Activated T-helper 1 cell treated with anti-CD3 and anti-CD28 coated beads, Interleukin-12 subunit alpha, Interleukin-12 subunit beta, Interleukin-2, Interleukin-4 antibody, amounts not matched to agents 30 ng/mL and 10 ng/mL and 1 ng/mL, durations not matched to agents 14 hours and 24 hours and 36 hours (primary cell): ENCODE results near the gene KLHL18. TPM values are rescaled to one million over a fixed set of nuclear protein-coding genes. Genes with fewer than 3 reads are reported as not detected.
A peak's percentile ranks its signal among the peaks of the same experiment; 100 is the strongest.

ENCODE experiments used
- DNase-seq: peaks from one replicate; pipeline ENCODE4 v3.0.0; 2021; ENCODE audit warnings: low spot score
- H3K27ac Mint-ChIP-seq: one replicate; pipeline ENCODE4 v1.8.0; 2021; ENCODE audit warnings: mild to moderate bottlenecking, mixed read lengths
- H3K27me3 Mint-ChIP-seq: one replicate; pipeline ENCODE4 v1.8.0; 2022; ENCODE audit warnings: mild to moderate bottlenecking, moderate library complexity, mixed read lengths; ENCODE audit not compliant: insufficient read depth
- H3K36me3 Mint-ChIP-seq: one replicate; pipeline ENCODE4 v1.8.0; 2021; ENCODE audit warnings: low read depth, mixed read lengths
- H3K4me1 Mint-ChIP-seq: one replicate; pipeline ENCODE4 v1.8.0; 2021; ENCODE audit warnings: low read depth, mixed read lengths
- H3K4me3 Mint-ChIP-seq: one replicate; pipeline ENCODE4 v1.8.0; 2021; ENCODE audit warnings: mild to moderate bottlenecking, moderate library complexity, mixed read lengths
- H3K9me3 Mint-ChIP-seq: one replicate; pipeline ENCODE4 v1.8.0; 2021; ENCODE audit warnings: mixed read lengths
- intact Hi-C: fragments of 100-400 bp; cut with micrococcal nuclease; formaldehyde crosslinking; loops from one replicate; pipeline ENCODE4 v1.15.1; 2024
- total RNA-seq: library from RNA; stranded (reverse); gene quantifications from 2 replicates; pipeline ENCODE4 v1.2.3, GENCODE V29; 2022

The KLHL18 gene
- total RNA-seq, 1 donor from 2014 or later, result 48.3 TPM

DNA sequence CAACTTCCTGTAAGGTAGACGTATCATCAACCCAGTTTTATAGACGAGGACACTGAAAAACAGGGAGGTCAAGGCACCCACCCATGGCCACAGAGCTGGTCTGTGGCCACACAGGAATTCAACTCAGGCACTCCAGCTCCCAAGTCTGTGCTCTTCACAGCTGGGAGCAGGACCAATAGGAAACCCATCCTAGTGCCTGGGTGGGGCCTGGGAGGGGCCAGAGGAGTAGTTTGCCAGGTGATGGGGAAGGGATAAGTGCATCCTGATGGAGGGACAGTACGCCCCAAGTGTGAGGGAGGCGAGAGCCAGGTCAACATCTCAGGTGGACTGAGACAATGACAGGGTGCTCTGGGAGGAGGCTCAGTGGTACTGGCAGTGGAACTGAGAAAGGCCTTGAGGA, 22.1 kb upstream of the KLHL18 start:
- no peak for DNase-seq
- Mint-ChIP-seq H3K4me3 (no peak overlapping the region), H3K9me3 (no peaks in the 10 kb centered on the region), H3K27me3 (no peaks in the 10 kb centered on the region), H3K36me3 (no peaks in the 10 kb centered on the region), H3K4me1 (no peaks in the 10 kb centered on the region), H3K27ac (no peak overlapping the region)
- intact Hi-C loops, result no loop called here

GRCh38 chr3:47261301-47261700, 21.4 kb upstream of the KLHL18 start:
- H3K4me1 Mint-ChIP-seq, result no peaks in the 10 kb centered on the region
- H3K4me3 Mint-ChIP-seq, result no peak overlapping the region
- H3K36me3 Mint-ChIP-seq, result no peaks in the 10 kb centered on the region
- no peak overlapping the region for H3K27ac Mint-ChIP-seq
- no peaks in the 10 kb centered on the region for H3K27me3 Mint-ChIP-seq
- no peak for DNase-seq
- intact Hi-C loops, result no loop called here
- no peaks in the 10 kb centered on the region for H3K9me3 Mint-ChIP-seq

- no peaks in the 10 kb centered on the region for H3K36me3 Mint-ChIP-seq
- no peak overlapping the region for H3K27ac Mint-ChIP-seq
- H3K27me3 Mint-ChIP-seq, result no peaks in the 10 kb centered on the region
- no peak for DNase-seq
- H3K4me3 Mint-ChIP-seq, result no peak overlapping the region
- intact Hi-C loops, result no loop called here
- H3K4me1 Mint-ChIP-seq, result peaks cover 4% of the 10 kb centered on the region
- no peaks in the 10 kb centered on the region for H3K9me3 Mint-ChIP-seq
Measured at GRCh38 chr3:47265008-47265407, 17.7 kb upstream of the KLHL18 start.

- H3K36me3 Mint-ChIP-seq, result no peaks in the 10 kb centered on the region
- no peaks in the 10 kb centered on the region for H3K9me3 Mint-ChIP-seq
- H3K4me3 Mint-ChIP-seq, result no peak overlapping the region
- intact Hi-C loops, result no loop called here
- H3K4me1 Mint-ChIP-seq, result peaks cover 4% of the 10 kb centered on the region
- H3K27ac Mint-ChIP-seq, result no peak overlapping the region
- no peak for DNase-seq
- H3K27me3 Mint-ChIP-seq, result no peaks in the 10 kb centered on the region
Measured at GRCh38 chr3:47265725-47266428, 16.9 kb upstream of the KLHL18 start.

GRCh38 chr3:47266709-47267489, 15.8 kb upstream of the KLHL18 start:
- H3K36me3 Mint-ChIP-seq, result no peaks in the 10 kb centered on the region
- DNase-seq, result no peak
- no peak overlapping the region for H3K4me3 Mint-ChIP-seq
- peaks cover 4% of the 10 kb centered on the region for H3K4me1 Mint-ChIP-seq
- H3K27ac Mint-ChIP-seq, result no peak overlapping the region
- no peaks in the 10 kb centered on the region for H3K9me3 Mint-ChIP-seq
- peaks cover 2% of the 10 kb centered on the region for H3K27me3 Mint-ChIP-seq
- intact Hi-C loops, result no loop called here

GRCh38 chr3:47267490-47267824, 15.3 kb upstream of the KLHL18 start:
- intact Hi-C loops, result no loop called here
- no peak overlapping the region for H3K4me3 Mint-ChIP-seq
- H3K4me1 Mint-ChIP-seq, result peaks cover 4% of the 10 kb centered on the region
- DNase-seq, result no peak
- no peak overlapping the region for H3K27ac Mint-ChIP-seq
- no peaks in the 10 kb centered on the region for H3K9me3 Mint-ChIP-seq
- H3K27me3 Mint-ChIP-seq, result peaks cover 2% of the 10 kb centered on the region
- H3K36me3 Mint-ChIP-seq, result no peaks in the 10 kb centered on the region

DNA sequence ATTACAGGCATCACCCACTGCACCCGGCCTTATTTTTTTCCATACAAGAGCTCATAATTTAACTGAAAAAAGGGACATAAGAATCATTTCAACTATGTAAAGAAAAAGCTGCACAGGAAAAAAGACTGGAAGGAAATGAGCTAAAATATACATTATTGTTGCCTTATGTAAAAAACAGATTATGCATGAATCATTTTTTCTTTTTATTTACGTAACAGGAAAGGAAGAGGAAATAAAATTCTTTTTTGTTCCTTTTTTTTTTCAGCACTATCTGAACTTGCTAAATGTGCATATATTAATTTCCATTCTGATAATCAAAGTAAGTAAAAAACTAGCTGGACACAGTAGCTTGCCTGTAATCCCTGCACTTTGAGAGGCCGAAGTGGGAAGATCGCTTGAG, 12.2 kb upstream of the KLHL18 start:
- intact Hi-C loops, result no loop called here
- no peak overlapping the region for H3K4me3 Mint-ChIP-seq
- no peak for DNase-seq
- H3K27me3 Mint-ChIP-seq, result peaks cover 2% of the 10 kb centered on the region
- no peaks in the 10 kb centered on the region for H3K36me3 Mint-ChIP-seq
- no peak overlapping the region for H3K27ac Mint-ChIP-seq
- H3K4me1 Mint-ChIP-seq, result peaks cover 4% of the 10 kb centered on the region
- H3K9me3 Mint-ChIP-seq, result no peaks in the 10 kb centered on the region

DNA sequence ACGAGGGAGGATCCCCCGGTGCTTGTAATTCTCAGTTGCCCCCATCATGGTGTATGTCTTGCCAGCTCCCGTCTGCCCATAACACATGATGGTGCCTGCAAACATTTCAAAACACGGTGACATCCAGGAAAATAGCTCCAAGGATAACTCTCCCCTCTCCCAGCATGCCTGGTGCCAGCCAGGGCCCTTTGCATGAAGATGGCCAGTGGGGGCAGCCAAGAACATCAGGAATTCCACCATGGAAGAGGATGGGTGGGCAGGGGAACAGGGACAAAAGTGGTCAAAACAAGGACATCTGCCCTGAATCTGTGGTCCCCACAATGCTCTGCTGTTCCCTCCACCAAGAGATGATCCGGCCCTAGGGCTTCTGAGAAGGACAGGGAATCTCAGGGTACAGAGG, 9.2 kb upstream of the KLHL18 start:
- Mint-ChIP-seq H3K4me1 (no peaks in the 10 kb centered on the region), H3K27me3 (peaks cover 2% of the 10 kb centered on the region), H3K4me3 (no peak overlapping the region), H3K9me3 (no peaks in the 10 kb centered on the region), H3K36me3 (no peaks in the 10 kb centered on the region), H3K27ac (no peak overlapping the region)
- intact Hi-C loops, result no loop called here
- DNase-seq, result no peak

- DNase-seq, result no peak
- Mint-ChIP-seq H3K36me3 (no peaks in the 10 kb centered on the region), H3K4me3 (no peak overlapping the region), H3K27ac (no peak overlapping the region), H3K9me3 (no peaks in the 10 kb centered on the region), H3K4me1 (no peaks in the 10 kb centered on the region), H3K27me3 (peaks cover 2% of the 10 kb centered on the region)
- intact Hi-C loops, result no loop called here
Measured at GRCh38 chr3:47274652-47275051, 8.1 kb upstream of the KLHL18 start.

- Mint-ChIP-seq H3K4me1 (peaks cover 12% of the 10 kb centered on the region), H3K36me3 (no peaks in the 10 kb centered on the region), H3K9me3 (no peaks in the 10 kb centered on the region), H3K4me3 (no peak overlapping the region), H3K27ac (no peak overlapping the region), H3K27me3 (no peaks in the 10 kb centered on the region)
- no peak for DNase-seq
- intact Hi-C loops, result no loop called here
Measured at GRCh38 chr3:47276558-47276957, 6.2 kb upstream of the KLHL18 start.

DNA sequence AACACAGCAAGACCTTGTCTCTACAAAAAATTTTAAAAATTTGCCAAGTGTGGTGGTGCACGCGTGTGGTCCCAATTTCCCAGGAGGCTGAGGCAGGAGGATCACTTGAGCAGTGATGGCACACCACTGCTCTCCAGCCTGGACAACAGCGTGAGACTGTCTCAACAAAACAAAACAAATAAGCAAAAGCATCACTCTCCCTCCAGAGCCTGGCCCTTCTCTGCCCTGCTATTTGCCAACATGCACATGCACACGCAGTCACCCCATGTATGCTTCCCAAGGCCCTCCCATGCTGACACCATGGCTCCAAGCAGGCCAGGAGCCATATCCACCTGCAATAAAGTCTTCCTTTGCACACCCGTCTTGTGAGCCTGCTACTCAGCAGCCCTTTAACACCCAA, 2.2 kb upstream of the KLHL18 start:
- no peak overlapping the region for H3K27ac Mint-ChIP-seq
- no peak for DNase-seq
- no peaks in the 10 kb centered on the region for H3K27me3 Mint-ChIP-seq
- no peak overlapping the region for H3K4me3 Mint-ChIP-seq
- H3K9me3 Mint-ChIP-seq, result no peaks in the 10 kb centered on the region
- H3K36me3 Mint-ChIP-seq, result peaks cover 4% of the 10 kb centered on the region
- peaks cover 40% of the 10 kb centered on the region for H3K4me1 Mint-ChIP-seq
- intact Hi-C loops, result loop anchor here (2.0 to 5.0 kb wide), 6 partner anchors 42 to 522 kb away; partner anchors contain the start of genes DHX30 and SMARCC1

GRCh38 chr3:47283193-47283537, 421 bp downstream of the KLHL18 start:
- intact Hi-C loops, result loop anchor here (2.0 to 5.0 kb wide), 7 partner anchors 39 to 519 kb away; partner anchors contain the start of genes CCDC12, DHX30, ELP6 and SMARCC1
- peaks cover 45% of the 10 kb centered on the region for H3K4me1 Mint-ChIP-seq
- peak overlapping the region; percentile 100 for H3K27ac Mint-ChIP-seq
- H3K36me3 Mint-ChIP-seq, result peaks cover 9% of the 10 kb centered on the region
- DNase-seq, result no peak
- no peaks in the 10 kb centered on the region for H3K9me3 Mint-ChIP-seq
- peak overlapping the region; percentile 98 for H3K4me3 Mint-ChIP-seq
- H3K27me3 Mint-ChIP-seq, result no peaks in the 10 kb centered on the region

GRCh38 chr3:47283591-47284364, 1.0 kb downstream of the KLHL18 start:
- peak; percentile 14 for DNase-seq
- H3K4me3 Mint-ChIP-seq, result peak overlapping the region; percentile 98
- H3K9me3 Mint-ChIP-seq, result no peaks in the 10 kb centered on the region
- peaks cover 45% of the 10 kb centered on the region for H3K4me1 Mint-ChIP-seq
- H3K27ac Mint-ChIP-seq, result peak overlapping the region; percentile 100
- H3K27me3 Mint-ChIP-seq, result no peaks in the 10 kb centered on the region
- intact Hi-C loops, result loop anchor here (2.0 to 5.0 kb wide), 7 partner anchors 39 to 519 kb away; partner anchors contain the start of genes CCDC12, DHX30, ELP6 and SMARCC1
- peaks cover 15% of the 10 kb centered on the region for H3K36me3 Mint-ChIP-seq
